Stomach (tissue), 9 donors: ENCODE measurements around the gene CFAP100. TPM values are rescaled to one million over a fixed set of nuclear protein-coding genes. Genes with fewer than 3 reads are reported as not detected.

Experiments used
- DNase-seq, 2 donors: peaks; one replicate each; pipeline versions ENCODE4 v3.0.0 to v3.0.0-alpha.2; 2013 to 2019
- H3K27ac ChIP-seq, 5 donors: fragments of 200-600 bp in 4 of 5; sonication (generic) in 4 of 5; one replicate each; pipeline ENCODE4 v1.5.1; 2013 to 2019; ENCODE audit warnings: mild to moderate bottlenecking in 1 of 5, moderate library complexity in 1 of 5
- H3K27me3 ChIP-seq, 3 donors: fragments of 200-600 bp; sonication (generic); one replicate each; pipeline ENCODE4 v1.5.1; 2017 to 2019; ENCODE audit warnings: mixed run types in 1 of 3
- H3K36me3 ChIP-seq, 4 donors: fragments of 200-600 bp; sonication (generic); 1 replicate in 3 of 4; 2 replicates in 1 of 4; pipeline ENCODE4 v1.5.1; 2016 to 2019
- H3K4me1 ChIP-seq, 4 donors: fragments of 200-600 bp; sonication (generic); one replicate each; pipeline ENCODE4 v1.5.1; 2016 to 2019
- H3K4me3 ChIP-seq, 4 donors: fragments of 200-600 bp; sonication (generic) in 3 of 4; one replicate each; pipeline ENCODE4 v1.5.1; 2016 to 2019; ENCODE audit warnings: mild to moderate bottlenecking in 1 of 4
- H3K9me3 ChIP-seq, 4 donors: fragments of 200-600 bp; sonication (generic); one replicate each; pipeline ENCODE4 v1.5.1; 2016 to 2019
- EP300 ChIP-seq: sonication (generic); formaldehyde crosslinking; IDR thresholded peaks from one replicate; pipeline ENCODE4 v1.6.1; 2017; ENCODE audit warnings: antibody characterized with exemption
- POLR2A ChIP-seq, 4 donors: fragments of 450-650 bp; IDR thresholded peaks; one replicate each; pipeline ENCODE4 v1.6.1; 2016; ENCODE audit warnings: antibody characterized with exemption in 4 of 4, control low read depth in 2 of 4, mild to moderate bottlenecking in 1 of 4, moderate library complexity in 1 of 4
- POLR2AphosphoS5 ChIP-seq, 3 donors: sonication (generic); formaldehyde crosslinking; IDR thresholded peaks; one replicate each; pipeline ENCODE4 v1.6.1; 2016; ENCODE audit warnings: antibody characterized with exemption in 3 of 3
- WGBS, 5 donors: extraction: QIAGEN DNeasy Blood & Tissue Kit in 3 of 5; methylation state at CpG; one replicate each; pipeline versions ENCODE4 v1.1.5 to v1.1.7; 2013 to 2018; 5-methylcytosine and 5-hydroxymethylcytosine counted together
- intact Hi-C: fragments of 100-400 bp; cut with DNase I; formaldehyde crosslinking; loops from one replicate; pipeline ENCODE4 v1.15.1; 2023; ENCODE audit warnings: low total_unique reads
- polyA plus RNA-seq, 3 donors: library from polyadenylated mRNA; stranded (reverse); fragments of 200-250 nt; gene quantifications; one replicate each; pipeline ENCODE4 v1.2.3, GENCODE V29; 2013
- total RNA-seq, 5 donors: library from RNA; depleted of rRNA; stranded (reverse); fragments of >200 nt; gene quantifications; one replicate each; pipeline versions ENCODE4 v1.1.0 to v1.2.3, GENCODE V29; 2014 to 2016
- TF ChIP-seq, protein P1 (sequence below), 7 experiments: fragments of 450-650 bp in 4 of 7; fragments of 200-600 bp in 3 of 7; sonication (generic) in 3 of 7; IDR thresholded peaks; one replicate each; pipeline ENCODE4 v1.5.1; 2016 to 2019; ENCODE audit warnings: antibody characterized with exemption in 7 of 7, control low read depth in 2 of 7, mild to moderate bottlenecking in 1 of 7
- donor health status: healthy with polysubstance abuse.
- donor health status: Bipolar disorder and iron deficiency.
- donor health status: healthy.

CFAP100 gene
- total and polyA plus RNA-seq, 8 donors: not detected

DNA sequence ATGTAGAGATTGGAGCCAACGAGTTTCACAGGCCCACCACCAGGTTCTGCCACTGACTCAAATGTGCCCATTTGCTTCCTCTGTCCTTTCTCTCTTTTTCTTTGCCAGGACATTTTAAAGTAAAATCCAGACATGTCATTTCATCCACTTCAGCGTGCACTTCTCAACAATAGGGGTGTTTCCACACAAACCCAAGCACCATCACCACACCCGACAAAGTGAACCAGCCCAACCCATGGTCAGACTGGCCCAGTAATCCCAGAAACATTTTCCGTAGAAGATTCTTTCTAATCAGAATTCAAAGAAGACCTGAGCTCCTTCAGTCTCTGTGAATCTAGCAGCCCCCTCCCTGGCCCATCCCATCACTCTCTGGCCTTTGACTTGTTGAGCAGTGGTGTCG lies 13.4 kb downstream of the CFAP100 start:
- Histone ChIP-seq H3K36me3 (no peaks in the 10 kb centered on the region), H3K4me3 (no peak overlapping the region), H3K4me1 (no peaks in the 10 kb centered on the region), H3K27ac (no peak overlapping the region), H3K9me3 (no peaks in the 10 kb centered on the region), H3K27me3 (peaks cover 0 to 28% (median 6%) of the 10 kb centered on the region in 3 donors)
- TF ChIP-seq EP300 (no peak), POLR2A (IDR thresholded peaks at IDR 0.05) (no peak), POLR2AphosphoS5 (IDR thresholded peaks at IDR 0.05) (no peak)
- TF ChIP-seq, protein P1, sequence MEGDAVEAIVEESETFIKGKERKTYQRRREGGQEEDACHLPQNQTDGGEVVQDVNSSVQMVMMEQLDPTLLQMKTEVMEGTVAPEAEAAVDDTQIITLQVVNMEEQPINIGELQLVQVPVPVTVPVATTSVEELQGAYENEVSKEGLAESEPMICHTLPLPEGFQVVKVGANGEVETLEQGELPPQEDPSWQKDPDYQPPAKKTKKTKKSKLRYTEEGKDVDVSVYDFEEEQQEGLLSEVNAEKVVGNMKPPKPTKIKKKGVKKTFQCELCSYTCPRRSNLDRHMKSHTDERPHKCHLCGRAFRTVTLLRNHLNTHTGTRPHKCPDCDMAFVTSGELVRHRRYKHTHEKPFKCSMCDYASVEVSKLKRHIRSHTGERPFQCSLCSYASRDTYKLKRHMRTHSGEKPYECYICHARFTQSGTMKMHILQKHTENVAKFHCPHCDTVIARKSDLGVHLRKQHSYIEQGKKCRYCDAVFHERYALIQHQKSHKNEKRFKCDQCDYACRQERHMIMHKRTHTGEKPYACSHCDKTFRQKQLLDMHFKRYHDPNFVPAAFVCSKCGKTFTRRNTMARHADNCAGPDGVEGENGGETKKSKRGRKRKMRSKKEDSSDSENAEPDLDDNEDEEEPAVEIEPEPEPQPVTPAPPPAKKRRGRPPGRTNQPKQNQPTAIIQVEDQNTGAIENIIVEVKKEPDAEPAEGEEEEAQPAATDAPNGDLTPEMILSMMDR (IDR thresholded peaks at IDR 0.05): no peak
- WGBS, 5 donors: 79 to 86% (median 83%) methylated on average over 5 of the region's 5 CpGs
- no peak for DNase-seq
- intact Hi-C loops: no loop called here

DNA sequence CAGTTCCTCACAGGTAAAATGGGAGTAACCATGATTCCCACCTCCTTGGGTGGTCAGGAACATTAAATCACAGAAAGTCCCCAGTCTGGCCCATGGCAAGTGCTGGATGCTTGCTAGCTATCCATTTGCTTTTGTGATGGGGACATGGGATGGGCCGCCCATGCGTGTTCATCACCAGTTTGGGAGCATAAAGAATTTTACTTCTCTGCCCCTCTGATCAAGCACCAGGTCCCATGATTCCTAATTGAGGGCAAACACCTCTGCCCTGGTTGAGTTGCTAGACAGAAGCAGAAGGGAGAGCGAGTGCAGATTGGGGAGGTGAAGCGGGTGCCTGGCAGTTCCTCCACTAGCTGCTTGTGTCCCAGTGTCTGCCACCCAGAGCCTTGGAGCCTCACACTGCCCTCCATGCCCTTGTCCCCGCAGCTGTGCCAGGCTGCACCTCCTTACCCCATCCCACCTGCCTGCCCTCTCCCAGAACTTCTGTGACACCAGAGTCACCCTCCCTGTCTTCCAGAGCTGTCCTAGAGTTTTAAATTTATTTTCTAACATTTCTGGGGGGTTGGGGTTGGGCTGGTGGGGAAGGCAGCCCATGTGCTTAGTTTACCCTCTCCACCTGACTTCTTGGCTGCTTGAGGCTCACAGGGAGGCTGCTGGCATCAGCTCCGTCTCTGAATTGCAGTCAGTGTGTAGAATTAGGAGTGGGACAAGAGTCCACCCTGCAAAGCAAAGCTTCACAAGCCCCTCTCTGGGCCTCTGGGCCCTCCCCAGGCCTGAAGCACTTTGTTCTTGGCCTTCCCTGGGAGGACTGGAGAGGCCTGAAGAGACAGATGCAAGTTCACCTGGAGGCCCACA lies 18.4 kb downstream of the CFAP100 start:
- 87 to 94% (median 92%) methylated on average over 5 to 6 of the region's 6 CpGs for WGBS, 5 donors
- peak in 1 of 2 donors; percentile 22 for DNase-seq
- Histone ChIP-seq H3K4me3 (no peak overlapping the region), H3K9me3 (no peaks in the 10 kb centered on the region), H3K27ac (no peak overlapping the region), H3K36me3 (no peaks in the 10 kb centered on the region), H3K27me3 (peaks cover 0 to 55% (median 23%) of the 10 kb centered on the region in 3 donors), H3K4me1 (peaks cover 0 to 7% (median 0%) of the 10 kb centered on the region in 4 donors)
- intact Hi-C loops: no loop called here
- no peak for TF ChIP-seq POLR2AphosphoS5 (IDR thresholded peaks at IDR 0.05)
- TF ChIP-seq, protein P1 (IDR thresholded peaks at IDR 0.05): no peak
- TF ChIP-seq POLR2A (IDR thresholded peaks at IDR 0.05): no peak
- no peak for TF ChIP-seq EP300

DNA sequence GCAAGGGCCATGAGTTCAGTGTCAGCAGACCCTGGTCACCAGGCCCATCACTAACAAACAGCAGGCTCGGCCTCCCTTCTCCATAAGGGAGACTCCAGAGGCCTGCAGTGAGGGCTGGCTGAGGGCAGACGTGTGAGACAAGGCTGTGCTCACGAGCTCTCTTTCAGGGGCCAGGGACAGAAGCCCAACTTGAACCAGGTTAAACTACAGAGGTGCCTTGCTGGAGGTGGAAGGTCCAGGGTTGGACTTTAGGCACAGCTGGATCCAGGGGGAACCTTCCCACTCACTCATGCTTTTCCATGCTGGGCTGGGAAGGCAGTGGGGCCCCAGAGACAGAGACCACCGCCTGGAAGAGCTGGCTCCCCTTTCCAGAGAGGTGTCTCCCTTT lies 19.0 kb downstream of the CFAP100 start:
- intact Hi-C loops: no loop called here
- Histone ChIP-seq H3K27ac (no peak overlapping the region), H3K4me1 (peaks cover 0 to 7% (median 0%) of the 10 kb centered on the region in 4 donors), H3K27me3 (peaks cover 0 to 61% (median 23%) of the 10 kb centered on the region in 3 donors), H3K36me3 (no peaks in the 10 kb centered on the region), H3K4me3 (no peak overlapping the region), H3K9me3 (no peaks in the 10 kb centered on the region)
- DNase-seq: peak in 1 of 2 donors; percentile 15
- no peak for TF ChIP-seq POLR2A (IDR thresholded peaks at IDR 0.05)
- TF ChIP-seq, protein P1 (IDR thresholded peaks at IDR 0.05): no peak
- no peak for TF ChIP-seq POLR2AphosphoS5 (IDR thresholded peaks at IDR 0.05)
- TF ChIP-seq EP300: no peak
- 71 to 75% (median 74%) methylated on average over 1 to 4 of the region's 4 CpGs for WGBS, 5 donors

DNA sequence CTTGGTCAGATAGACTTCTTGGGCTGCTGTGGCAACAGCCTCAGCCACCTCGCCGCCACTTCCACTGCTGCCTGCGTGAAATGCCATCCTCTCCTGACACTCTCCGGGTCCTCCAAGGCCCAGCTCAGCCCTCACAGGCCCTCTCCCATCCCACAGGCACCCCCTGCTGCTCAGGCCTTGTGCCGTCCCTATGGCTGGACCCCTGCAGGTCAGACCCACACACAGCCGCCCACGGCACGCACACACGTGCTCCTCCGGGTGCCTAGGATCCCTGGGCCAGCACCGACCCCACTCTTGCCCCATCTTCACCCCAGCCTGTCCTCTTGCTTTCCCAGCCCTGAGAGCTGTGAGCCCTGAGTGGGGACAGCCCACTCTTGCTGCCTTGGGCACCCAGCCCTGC lies 19.7 kb downstream of the CFAP100 start:
- H3K4me1 ChIP-seq: peaks cover 0 to 7% (median 0%) of the 10 kb centered on the region in 4 donors
- DNase-seq: no peak
- intact Hi-C loops: no loop called here
- no peaks in the 10 kb centered on the region for H3K36me3 ChIP-seq
- no peak overlapping the region for H3K4me3 ChIP-seq
- H3K27ac ChIP-seq: no peak overlapping the region
- H3K9me3 ChIP-seq: no peaks in the 10 kb centered on the region
- TF ChIP-seq POLR2AphosphoS5 (IDR thresholded peaks at IDR 0.05): no peak
- TF ChIP-seq EP300: no peak
- no peak for TF ChIP-seq POLR2A (IDR thresholded peaks at IDR 0.05)
- TF ChIP-seq, protein P1 (IDR thresholded peaks at IDR 0.05): no peak
- WGBS, 5 donors: 88 to 95% (median 89%) methylated on average over 9 to 11 of the region's 11 CpGs
- peaks cover 0 to 67% (median 23%) of the 10 kb centered on the region in 3 donors for H3K27me3 ChIP-seq
